Lung (tissue), 12 donors: ENCODE results near the gene UCN3. TPM values are rescaled to one million over a fixed set of nuclear protein-coding genes. Genes with fewer than 3 reads are reported as not detected.

ENCODE experiments used
- ATAC-seq: fragments of 200-7000 bp; cut with Tn5 transposase; one replicate; pipeline ENCODE4 v1.9.1; 2020; ENCODE audit warnings: moderate number of reproducible peaks; ENCODE audit not compliant: insufficient read depth, low FRiP score
- DNase-seq, 3 donors: peaks; one replicate each; pipeline ENCODE4 v3.0.0-alpha.2; 2013 to 2017
- H3K27ac ChIP-seq, 2 donors: one replicate each; pipeline ENCODE4 v1.5.1; 2013; ENCODE audit warnings: mild to moderate bottlenecking in 2 of 2, moderate library complexity in 2 of 2, control low read depth in 1 of 2, inconsistent platforms in 1 of 2, low read depth in 1 of 2, low read length in 1 of 2
- H3K27me3 ChIP-seq, 3 donors: one replicate each; pipeline ENCODE4 v1.5.1; 2013; ENCODE audit warnings: low read length in 2 of 3; ENCODE audit not compliant: control insufficient read depth in 3 of 3, insufficient read depth in 3 of 3
- H3K36me3 ChIP-seq, 4 donors: one replicate each; pipeline ENCODE4 v1.5.1; 2013; ENCODE audit warnings: low read length in 4 of 4, mild to moderate bottlenecking in 1 of 4, moderate library complexity in 1 of 4; ENCODE audit not compliant: control insufficient read depth in 4 of 4, insufficient read depth in 4 of 4
- H3K4me1 ChIP-seq, 5 donors: one replicate each; pipeline ENCODE4 v1.5.1; 2013; ENCODE audit warnings: low read length in 5 of 5, mild to moderate bottlenecking in 2 of 5, moderate library complexity in 1 of 5; ENCODE audit not compliant: control insufficient read depth in 5 of 5, insufficient read depth in 5 of 5
- H3K4me3 ChIP-seq: one replicate; pipeline ENCODE4 v1.5.1; 2013; ENCODE audit warnings: mild to moderate bottlenecking, control low read depth, moderate library complexity
- H3K9ac ChIP-seq, 2 donors: one replicate each; pipeline ENCODE4 v1.5.1; 2013; ENCODE audit warnings: low read length in 2 of 2, control low read depth in 1 of 2; ENCODE audit not compliant: insufficient read depth in 1 of 2
- H3K9me3 ChIP-seq, 4 donors: one replicate each; pipeline ENCODE4 v1.5.1; 2013; ENCODE audit warnings: low read length in 3 of 4, mild to moderate bottlenecking in 1 of 4, moderate library complexity in 1 of 4; ENCODE audit not compliant: control insufficient read depth in 4 of 4, insufficient read depth in 3 of 4
- CTCF ChIP-seq: IDR thresholded peaks from 2 replicates; pipeline ENCODE4 v1.5.1; 2012; ENCODE audit warnings: mild to moderate bottlenecking; ENCODE audit errors: control extremely low read depth, extremely low read depth
- WGBS, 2 donors: extraction: QIAGEN DNeasy Blood & Tissue Kit; methylation state at CpG; one replicate each; pipeline ENCODE4 v1.1.7; 2013; 5-methylcytosine and 5-hydroxymethylcytosine counted together
- polyA plus RNA-seq, 2 donors: library from polyadenylated mRNA; stranded (reverse); fragments of 200-250 nt; gene quantifications; one replicate each; pipeline ENCODE4 v1.2.1, GENCODE V29; 2013
- total RNA-seq, 2 donors: library from RNA; depleted of rRNA in 1 of 2; stranded (reverse); fragments of >200 nt in 1 of 2; gene quantifications; one replicate each; pipeline ENCODE4 v1.2.1, GENCODE V29; 2014 to 2021
- donor health status: control.
- donor health status: control.
- donor health status: Bipolar disorder and iron deficiency.
- donor health status: healthy.
- donor health status: DM: yes; HTN: yes; CAD: no.

The UCN3 gene
- total and polyA plus RNA-seq, 4 donors = 0.17 to 0.77 (median 0.53) TPM

- H3K27ac ChIP-seq = no peak overlapping the region
- H3K4me3 ChIP-seq = no peak overlapping the region
- no peak overlapping the region for H3K9ac ChIP-seq
- ATAC-seq = no peak
- 67 to 71% methylated on average over 3 of the region's 3 CpGs for WGBS, 2 donors
- H3K36me3 ChIP-seq = no peaks in the 10 kb centered on the region
- H3K9me3 ChIP-seq = peaks cover 0 to 2% (median 0%) of the 10 kb centered on the region in 4 donors
- no peak for TF ChIP-seq CTCF
- peaks cover 0 to 2% (median 0%) of the 10 kb centered on the region in 3 donors for H3K27me3 ChIP-seq
- DNase-seq = no peak
- H3K4me1 ChIP-seq = no peaks in the 10 kb centered on the region
Observed at GRCh38 chr10:5354068-5354467, 10.7 kb upstream of the UCN3 start.

GRCh38 chr10:5355594-5356301 is 9.0 kb upstream of the UCN3 start:
- Histone ChIP-seq H3K9ac (no peak overlapping the region), H3K4me1 (no peaks in the 10 kb centered on the region), H3K9me3 (no peaks in the 10 kb centered on the region), H3K27ac (no peak overlapping the region), H3K27me3 (no peaks in the 10 kb centered on the region), H3K36me3 (no peaks in the 10 kb centered on the region), H3K4me3 (no peak overlapping the region)
- WGBS, 2 donors = 89 to 93% methylated on average over 6 of the region's 6 CpGs
- TF ChIP-seq CTCF = no peak
- DNase-seq (no peak), ATAC-seq (no peak)

GRCh38 chr10:5356302-5356763 is 8.4 kb upstream of the UCN3 start:
- DNase-seq (no peak), ATAC-seq (no peak)
- Histone ChIP-seq H3K9me3 (no peaks in the 10 kb centered on the region), H3K4me1 (no peaks in the 10 kb centered on the region), H3K27ac (no peak overlapping the region), H3K27me3 (no peaks in the 10 kb centered on the region), H3K36me3 (no peaks in the 10 kb centered on the region), H3K4me3 (no peak overlapping the region), H3K9ac (no peak overlapping the region)
- TF ChIP-seq CTCF = no peak
- WGBS, 2 donors = 84 to 85% methylated on average over 4 of the region's 4 CpGs
